Chondrocyte (in vitro differentiated cells): ENCODE results near the gene LMF1. TPM values are rescaled to one million over a fixed set of nuclear protein-coding genes. Genes with fewer than 3 reads are reported as not detected.

Source experiments
- DNase-seq: peaks from one replicate; pipeline ENCODE4 v3.0.0; 2021; ENCODE audit warnings: mixed read lengths, low spot score
- H3K27ac Mint-ChIP-seq: one replicate; pipeline ENCODE4 v1.8.0; 2021; ENCODE audit warnings: mild to moderate bottlenecking, moderate library complexity, mixed read lengths; ENCODE audit not compliant: unreplicated experiment
- H3K27me3 Mint-ChIP-seq: 2 replicates; pipeline ENCODE4 v1.8.0; 2021; ENCODE audit warnings: low read depth, mixed read lengths
- H3K36me3 Mint-ChIP-seq: 2 replicates; pipeline ENCODE4 v1.8.0; 2021; ENCODE audit warnings: low read depth, mixed read lengths
- H3K4me1 Mint-ChIP-seq: 2 replicates; pipeline ENCODE4 v1.8.0; 2021; ENCODE audit warnings: low read depth, mild to moderate bottlenecking, mixed read lengths
- H3K4me3 Mint-ChIP-seq: one replicate; pipeline ENCODE4 v1.8.0; 2021; ENCODE audit warnings: mild to moderate bottlenecking, moderate library complexity, mixed read lengths; ENCODE audit not compliant: unreplicated experiment
- H3K9me3 Mint-ChIP-seq: 2 replicates; pipeline ENCODE4 v1.8.0; 2021; ENCODE audit warnings: low read depth, mixed read lengths
- total RNA-seq: library from RNA; stranded (reverse); gene quantifications from 3 replicates; pipeline ENCODE4 v1.2.1, GENCODE V29; 2021
- TF ChIP-seq, protein P1 (sequence below): fragments of 200-600 bp; sonication (generic); IDR thresholded peaks from 2 replicates; pipeline ENCODE4 v1.5.0; 2021; ENCODE audit warnings: antibody characterized with exemption, mild to moderate bottlenecking, moderate library complexity

LMF1 gene
- total RNA-seq, 1 donor from 2014 or later: 21.6 TPM

DNA sequence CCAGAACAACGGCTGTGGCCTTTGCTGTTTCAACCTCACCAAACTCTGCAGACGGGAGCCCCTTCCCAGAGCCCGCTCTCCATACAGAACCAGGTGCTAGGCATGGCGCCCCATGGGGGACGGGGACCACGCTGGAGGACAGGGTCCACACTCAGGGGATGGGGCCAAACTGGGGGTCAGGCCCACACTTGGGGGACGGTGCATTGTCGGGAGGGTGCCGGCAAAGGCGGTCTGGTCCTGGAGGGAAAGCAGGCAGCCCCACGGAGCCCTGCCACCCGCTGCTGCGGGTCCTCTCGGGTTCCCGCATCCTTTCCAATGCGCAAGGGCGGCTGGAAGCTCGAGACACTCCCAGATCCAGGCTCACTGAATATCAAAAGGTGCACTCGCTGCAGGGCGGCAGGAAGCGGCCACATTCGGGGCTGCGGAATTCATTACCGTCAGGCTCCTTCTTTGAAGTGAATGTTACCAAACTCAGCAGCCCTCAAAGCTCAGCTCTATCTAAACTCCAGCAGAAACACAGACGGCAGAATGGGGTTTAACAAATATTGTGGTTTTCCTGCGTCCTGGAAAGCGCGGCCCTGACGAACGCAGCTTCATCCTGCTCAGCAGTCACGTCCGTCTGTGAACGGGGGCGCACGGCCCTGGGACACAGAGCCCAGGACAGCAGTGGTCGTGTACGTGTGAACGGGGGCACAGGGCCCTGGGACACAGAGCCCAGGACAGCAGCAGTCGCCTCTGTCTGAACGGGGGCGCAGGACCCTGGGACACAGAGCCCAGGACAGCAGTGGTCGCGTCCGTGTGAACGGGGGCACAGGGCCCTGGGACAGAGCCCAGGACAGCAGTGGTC lies 41.3 kb downstream of the LMF1 start:
- Mint-ChIP-seq H3K27ac (no peak overlapping the region), H3K4me3 (no peak overlapping the region)
- TF ChIP-seq, protein P1, sequence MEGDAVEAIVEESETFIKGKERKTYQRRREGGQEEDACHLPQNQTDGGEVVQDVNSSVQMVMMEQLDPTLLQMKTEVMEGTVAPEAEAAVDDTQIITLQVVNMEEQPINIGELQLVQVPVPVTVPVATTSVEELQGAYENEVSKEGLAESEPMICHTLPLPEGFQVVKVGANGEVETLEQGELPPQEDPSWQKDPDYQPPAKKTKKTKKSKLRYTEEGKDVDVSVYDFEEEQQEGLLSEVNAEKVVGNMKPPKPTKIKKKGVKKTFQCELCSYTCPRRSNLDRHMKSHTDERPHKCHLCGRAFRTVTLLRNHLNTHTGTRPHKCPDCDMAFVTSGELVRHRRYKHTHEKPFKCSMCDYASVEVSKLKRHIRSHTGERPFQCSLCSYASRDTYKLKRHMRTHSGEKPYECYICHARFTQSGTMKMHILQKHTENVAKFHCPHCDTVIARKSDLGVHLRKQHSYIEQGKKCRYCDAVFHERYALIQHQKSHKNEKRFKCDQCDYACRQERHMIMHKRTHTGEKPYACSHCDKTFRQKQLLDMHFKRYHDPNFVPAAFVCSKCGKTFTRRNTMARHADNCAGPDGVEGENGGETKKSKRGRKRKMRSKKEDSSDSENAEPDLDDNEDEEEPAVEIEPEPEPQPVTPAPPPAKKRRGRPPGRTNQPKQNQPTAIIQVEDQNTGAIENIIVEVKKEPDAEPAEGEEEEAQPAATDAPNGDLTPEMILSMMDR: no peak

DNA sequence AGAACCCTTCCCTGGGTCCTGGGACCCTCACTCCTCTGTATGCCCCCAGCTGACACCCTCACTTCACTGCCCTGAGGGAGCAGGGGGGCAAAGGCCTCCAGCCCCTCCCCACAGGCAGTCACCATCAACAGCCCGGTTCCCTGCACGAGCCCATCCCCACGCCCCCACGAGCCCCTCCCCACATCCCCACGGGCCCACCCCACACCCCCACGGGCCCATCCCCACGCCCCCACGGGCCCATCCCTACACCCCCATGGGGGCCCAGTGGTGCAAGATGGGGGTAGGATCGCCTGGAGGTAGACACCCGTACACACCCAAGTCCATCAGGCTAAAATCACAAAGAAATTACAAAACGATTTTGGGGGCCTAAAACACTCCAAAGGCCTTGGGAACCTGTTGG lies 42.3 kb downstream of the LMF1 start:
- peaks cover 21% of the 10 kb centered on the region for H3K36me3 Mint-ChIP-seq
- TF ChIP-seq, protein P1: no peak
- H3K9me3 Mint-ChIP-seq: peaks cover 6% of the 10 kb centered on the region
- DNase-seq: no peak
- H3K4me3 Mint-ChIP-seq: no peak overlapping the region
- no peak overlapping the region for H3K27ac Mint-ChIP-seq
- peaks cover 2% of the 10 kb centered on the region for H3K4me1 Mint-ChIP-seq
- H3K27me3 Mint-ChIP-seq: no peaks in the 10 kb centered on the region

More for the DNA sequence above, 41.3 kb downstream of the LMF1 start:
- H3K9me3 Mint-ChIP-seq: no peaks in the 10 kb centered on the region
- peaks cover 23% of the 10 kb centered on the region for H3K36me3 Mint-ChIP-seq
- no peaks in the 10 kb centered on the region for H3K4me1 Mint-ChIP-seq
- H3K27me3 Mint-ChIP-seq: no peaks in the 10 kb centered on the region
- peak; percentile 82 for DNase-seq

DNA sequence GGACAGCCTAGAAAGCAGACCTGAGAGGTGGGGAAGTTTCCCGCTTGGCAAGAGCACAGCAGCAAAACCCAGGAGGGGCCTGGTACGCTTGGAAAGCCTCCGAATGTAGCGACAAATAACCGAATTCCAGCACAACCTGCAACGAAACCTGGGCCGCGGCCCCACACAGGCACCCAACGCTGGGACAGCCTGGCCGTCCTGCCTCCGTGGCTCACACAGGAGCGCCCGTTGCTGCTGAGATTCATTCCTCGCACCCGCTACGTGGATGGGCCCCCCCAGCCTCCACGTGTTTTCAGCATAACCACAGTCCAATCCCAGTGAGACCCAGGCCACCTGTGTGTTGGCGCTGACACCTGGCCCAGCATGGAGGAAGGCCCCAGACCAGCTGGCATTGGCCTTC lies 42.9 kb downstream of the LMF1 start:
- H3K4me3 Mint-ChIP-seq: no peak overlapping the region
- no peak for DNase-seq
- H3K36me3 Mint-ChIP-seq: peaks cover 21% of the 10 kb centered on the region
- peaks cover 6% of the 10 kb centered on the region for H3K9me3 Mint-ChIP-seq
- TF ChIP-seq, protein P1: no peak
- no peak overlapping the region for H3K27ac Mint-ChIP-seq
- peaks cover 2% of the 10 kb centered on the region for H3K4me1 Mint-ChIP-seq
- H3K27me3 Mint-ChIP-seq: no peaks in the 10 kb centered on the region

DNA sequence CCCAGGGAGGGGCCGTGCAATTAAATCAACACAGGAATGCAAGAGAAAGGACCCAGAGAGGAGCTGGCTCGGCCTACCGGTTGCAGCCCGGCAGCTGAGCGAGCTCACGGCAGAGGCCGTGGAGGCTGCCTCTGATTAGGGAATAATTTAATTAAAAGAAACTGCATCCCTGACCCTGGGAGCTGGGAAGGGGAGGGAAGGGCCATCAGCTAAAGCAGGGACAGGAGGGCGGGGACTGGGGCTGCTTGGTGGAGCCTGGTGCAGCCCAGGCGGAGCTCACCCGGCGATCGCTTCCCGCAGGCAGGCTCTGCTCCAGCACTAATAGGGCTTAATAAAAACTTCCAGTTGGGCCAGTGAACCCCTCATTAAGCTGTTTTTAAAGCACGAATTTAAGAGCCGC lies 43.4 kb downstream of the LMF1 start:
- H3K27ac Mint-ChIP-seq: no peak overlapping the region
- peaks cover 2% of the 10 kb centered on the region for H3K4me1 Mint-ChIP-seq
- H3K36me3 Mint-ChIP-seq: peaks cover 19% of the 10 kb centered on the region

DNA sequence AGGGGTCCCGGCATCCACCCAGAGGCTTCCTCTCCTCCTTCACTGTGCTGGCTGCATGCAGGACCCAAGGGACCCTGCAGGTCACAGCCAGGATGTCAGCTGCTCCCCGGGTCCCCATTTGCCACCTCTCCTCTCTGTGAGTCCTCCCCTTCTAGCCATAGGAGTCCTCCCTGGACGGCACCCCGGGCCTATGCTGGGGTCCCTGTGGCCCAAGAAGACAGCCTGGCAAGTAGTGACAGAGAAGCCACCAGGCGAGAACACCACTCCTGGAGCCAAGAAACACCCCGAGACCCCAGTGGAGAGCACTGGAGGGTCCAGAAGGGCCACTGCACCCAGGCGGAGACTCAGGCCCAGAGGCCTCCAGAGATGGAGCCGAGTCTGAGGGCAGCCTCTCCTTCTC lies 44.1 kb downstream of the LMF1 start:
- Mint-ChIP-seq H3K27me3 (no peaks in the 10 kb centered on the region), H3K4me1 (peaks cover 5% of the 10 kb centered on the region), H3K36me3 (peaks cover 22% of the 10 kb centered on the region), H3K4me3 (no peak overlapping the region), H3K9me3 (peaks cover 9% of the 10 kb centered on the region), H3K27ac (no peak overlapping the region)
- no peak for DNase-seq
- TF ChIP-seq, protein P1: no peak

More for the DNA sequence above, 43.4 kb downstream of the LMF1 start:
- DNase-seq: no peak
- TF ChIP-seq, protein P1: no peak
- no peak overlapping the region for H3K4me3 Mint-ChIP-seq
- H3K27me3 Mint-ChIP-seq: no peaks in the 10 kb centered on the region
- peaks cover 7% of the 10 kb centered on the region for H3K9me3 Mint-ChIP-seq
